Cardiac fibroblast (primary cell): ENCODE measurements around the gene FUT4.

ENCODE experiments used
- DNase-seq, 2 donors: peaks; one replicate each; pipeline versions ENCODE4 v3.0.0 to v3.0.0-alpha.2; 2010; ENCODE audit warnings: low read depth in 2 of 2
- H3K4me3 ChIP-seq, 2 donors: replicated peaks in 1 of 2; 1 replicate in 1 of 2; 2 replicates in 1 of 2; pipeline ENCODE4 v1.5.1; 2011; ENCODE audit warnings: low read depth in 2 of 2, low read length in 2 of 2, mild to moderate bottlenecking in 2 of 2, moderate library complexity in 1 of 2
- TF ChIP-seq, protein P1 (sequence below): IDR thresholded peaks from one replicate; pipeline ENCODE4 v1.5.1; 2011; ENCODE audit warnings: low read depth, mild to moderate bottlenecking, low read length, inconsistent platforms

The FUT4 gene

DNA sequence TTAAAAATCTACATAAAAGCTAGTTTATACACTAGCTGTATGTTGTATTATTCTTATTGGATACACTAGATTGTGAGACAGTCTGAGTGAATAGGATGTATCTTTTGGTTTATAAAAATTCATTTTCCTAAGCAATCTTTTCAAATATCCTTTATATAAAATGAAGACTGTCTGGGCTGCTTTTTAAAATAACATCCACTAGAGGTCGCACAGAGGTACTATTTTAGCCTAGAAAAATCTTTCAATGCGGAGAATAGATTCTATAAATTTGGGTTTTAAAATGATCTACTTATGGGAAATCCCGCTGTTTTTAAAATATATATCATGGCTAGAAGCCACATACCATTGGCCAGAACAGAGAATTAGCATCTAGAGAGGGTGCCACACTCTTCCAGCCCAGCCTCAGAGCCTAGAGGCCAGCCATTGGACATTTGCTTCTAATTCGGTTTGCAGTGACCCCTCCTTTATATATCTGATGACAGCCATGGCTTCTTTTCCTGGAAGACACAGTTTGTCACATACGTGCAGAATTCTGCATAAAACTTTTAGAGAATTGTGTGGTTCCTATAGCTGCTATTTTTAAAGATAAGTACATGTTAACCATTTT lies 24.1 kb upstream of the FUT4 start:
- no peak overlapping the region for H3K4me3 ChIP-seq
- TF ChIP-seq, protein P1, sequence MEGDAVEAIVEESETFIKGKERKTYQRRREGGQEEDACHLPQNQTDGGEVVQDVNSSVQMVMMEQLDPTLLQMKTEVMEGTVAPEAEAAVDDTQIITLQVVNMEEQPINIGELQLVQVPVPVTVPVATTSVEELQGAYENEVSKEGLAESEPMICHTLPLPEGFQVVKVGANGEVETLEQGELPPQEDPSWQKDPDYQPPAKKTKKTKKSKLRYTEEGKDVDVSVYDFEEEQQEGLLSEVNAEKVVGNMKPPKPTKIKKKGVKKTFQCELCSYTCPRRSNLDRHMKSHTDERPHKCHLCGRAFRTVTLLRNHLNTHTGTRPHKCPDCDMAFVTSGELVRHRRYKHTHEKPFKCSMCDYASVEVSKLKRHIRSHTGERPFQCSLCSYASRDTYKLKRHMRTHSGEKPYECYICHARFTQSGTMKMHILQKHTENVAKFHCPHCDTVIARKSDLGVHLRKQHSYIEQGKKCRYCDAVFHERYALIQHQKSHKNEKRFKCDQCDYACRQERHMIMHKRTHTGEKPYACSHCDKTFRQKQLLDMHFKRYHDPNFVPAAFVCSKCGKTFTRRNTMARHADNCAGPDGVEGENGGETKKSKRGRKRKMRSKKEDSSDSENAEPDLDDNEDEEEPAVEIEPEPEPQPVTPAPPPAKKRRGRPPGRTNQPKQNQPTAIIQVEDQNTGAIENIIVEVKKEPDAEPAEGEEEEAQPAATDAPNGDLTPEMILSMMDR: peak; percentile 56
- DNase-seq: peak; percentile 49 to 62

DNA sequence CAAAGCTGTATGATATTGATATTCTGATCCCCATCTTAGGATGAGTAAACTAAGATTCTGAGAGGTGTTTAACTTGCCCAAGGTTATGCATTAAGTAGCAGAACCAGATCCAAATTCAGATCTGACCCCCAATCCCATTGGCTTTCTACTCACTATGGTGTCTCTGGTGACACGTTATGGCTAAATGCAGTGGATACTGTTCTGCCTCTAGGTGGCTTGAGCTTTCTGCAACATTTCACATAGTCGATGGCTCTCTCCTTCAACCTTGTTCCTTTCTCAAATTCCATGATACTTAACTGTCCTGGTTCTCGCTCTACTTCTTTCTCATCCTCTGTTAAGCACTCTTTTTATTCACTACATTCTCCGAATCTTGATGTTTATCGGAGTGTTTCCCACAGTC lies 22.0 kb upstream of the FUT4 start:
- TF ChIP-seq, protein P1: peak; percentile 63
- peak; percentile 18 to 49 for DNase-seq
- H3K4me3 ChIP-seq: no peak overlapping the region

DNA sequence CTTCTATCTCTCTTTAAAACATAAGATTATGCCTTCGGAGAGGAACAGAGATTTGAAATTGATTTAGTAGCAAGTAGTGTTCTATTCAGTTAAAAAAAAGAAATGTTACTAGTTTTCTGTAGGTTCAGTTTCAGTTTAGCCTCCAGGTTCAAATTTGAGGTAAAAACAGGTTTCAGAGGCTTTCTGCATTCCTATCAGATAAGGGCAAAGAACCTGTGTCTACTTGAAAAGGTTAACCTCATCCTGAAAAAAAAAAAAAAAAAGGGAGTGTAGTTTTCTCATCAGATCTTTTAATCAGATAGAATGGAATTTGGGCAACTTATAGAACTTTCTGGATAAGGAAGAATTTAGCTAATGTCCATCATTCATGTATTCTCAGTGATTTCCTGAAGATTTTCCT lies 19.4 kb upstream of the FUT4 start:
- DNase-seq: no peak

DNA sequence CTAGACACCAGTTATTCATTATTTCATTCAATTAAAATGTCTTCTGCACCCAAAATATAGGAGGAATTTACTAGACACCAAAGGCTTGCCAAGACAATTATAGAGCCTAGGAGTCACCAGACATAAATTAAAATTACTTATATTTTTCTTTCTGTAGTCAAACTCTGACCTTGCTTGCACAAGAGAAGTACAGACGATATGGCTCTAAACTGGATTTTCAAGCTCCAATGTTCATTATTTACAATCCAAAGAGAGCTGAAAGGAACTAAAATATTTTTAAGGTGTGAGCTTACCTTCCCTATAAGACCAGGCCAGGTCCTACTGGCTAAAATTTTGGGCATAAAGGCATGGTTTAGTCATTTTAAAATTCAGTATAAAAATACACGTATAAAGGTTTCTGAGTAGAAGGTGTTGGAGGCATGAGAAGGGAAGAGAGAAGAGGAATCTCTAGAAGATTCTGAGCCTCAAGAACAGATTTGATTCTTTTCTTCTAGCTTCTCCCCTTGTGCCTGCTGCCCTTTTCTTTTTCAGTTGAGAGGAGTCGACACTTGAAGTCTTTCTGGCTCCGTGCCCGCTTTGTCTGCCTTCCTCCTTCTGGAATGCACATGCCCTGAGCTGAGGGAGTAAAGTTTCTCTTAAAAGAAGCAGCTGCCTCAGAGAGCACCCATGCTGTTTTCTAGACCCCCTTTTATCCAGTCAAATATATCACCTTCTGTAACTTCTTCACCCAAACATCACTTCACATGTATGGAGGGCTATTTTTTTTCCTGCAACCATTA lies 18.0 kb upstream of the FUT4 start:
- no peak overlapping the region for H3K4me3 ChIP-seq
- DNase-seq: peak; percentile 84 to 89
- TF ChIP-seq, protein P1: no peak

More for the DNA sequence above, 19.4 kb upstream of the FUT4 start:
- H3K4me3 ChIP-seq: no peak overlapping the region
- TF ChIP-seq, protein P1: no peak

DNA sequence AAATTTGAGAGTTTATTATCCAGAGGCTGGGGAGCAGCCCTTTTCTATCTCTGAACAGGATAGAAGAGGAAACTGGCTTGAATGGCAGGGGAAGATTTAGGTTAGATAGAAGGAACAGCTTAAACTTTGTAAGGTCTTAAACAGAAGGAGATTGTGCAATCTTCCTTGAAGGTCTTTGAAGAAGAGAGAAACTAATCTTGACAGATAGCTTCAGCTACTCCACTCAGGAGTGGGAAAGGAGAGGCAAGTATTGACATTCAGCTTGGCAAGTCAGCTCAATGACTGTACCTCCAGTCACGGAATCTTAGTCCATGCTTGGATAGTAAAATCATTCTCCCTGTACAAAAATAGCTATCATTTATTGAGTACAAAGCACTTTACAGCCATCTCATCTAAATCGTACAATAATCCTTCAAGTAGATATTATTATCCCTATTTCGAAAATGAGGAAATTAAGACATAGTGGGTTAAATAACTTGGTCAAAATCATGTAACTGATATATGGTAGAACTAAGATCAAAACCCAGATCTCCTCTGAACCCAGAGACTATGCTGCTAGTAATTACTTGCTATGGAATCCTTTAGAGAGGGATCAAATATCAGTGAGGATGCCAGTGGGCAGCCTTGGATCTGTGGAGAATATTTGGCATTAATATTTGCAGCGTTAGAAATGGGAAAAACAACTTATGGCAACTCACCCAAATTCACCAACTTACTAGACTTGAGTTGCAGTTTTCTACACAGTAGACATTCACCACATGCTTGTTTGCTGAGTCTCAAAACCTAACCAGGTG lies 16.9 kb upstream of the FUT4 start:
- no peak for DNase-seq
- no peak overlapping the region for H3K4me3 ChIP-seq
- TF ChIP-seq, protein P1: no peak

DNA sequence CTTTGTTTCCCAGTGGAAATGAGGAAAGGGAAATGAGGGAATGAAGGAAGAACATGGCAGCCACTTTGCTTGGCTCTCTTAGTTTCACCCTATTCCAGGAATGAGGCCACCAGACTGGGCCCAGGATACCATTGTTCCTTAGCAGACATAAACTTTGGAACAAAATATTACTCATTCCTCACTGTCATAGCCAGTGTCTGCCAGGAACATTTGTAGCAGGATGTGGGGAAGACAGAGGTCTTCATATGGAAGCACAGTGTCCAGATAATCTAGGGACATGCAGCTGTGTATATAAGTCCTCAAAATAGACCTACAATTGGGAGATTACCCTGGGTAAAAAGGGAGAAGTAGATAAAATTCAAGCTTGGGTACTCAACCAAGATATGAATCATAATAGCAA lies 15.2 kb upstream of the FUT4 start:
- peak in 1 of 2 donors; percentile 80 for DNase-seq
- no peak overlapping the region for H3K4me3 ChIP-seq
- TF ChIP-seq, protein P1: no peak
